Osteoblast (primary cell): ENCODE data around the gene MRPS24. TPM values are rescaled to one million over a fixed set of nuclear protein-coding genes. Genes with fewer than 3 reads are reported as not detected.

Experiments
- DNase-seq: peaks from one replicate; pipeline ENCODE4 v3.0.0; 2011; ENCODE audit warnings: low spot score, mixed read lengths; ENCODE audit not compliant: insufficient read length; ENCODE audit errors: missing footprints
- H2AFZ ChIP-seq: 2 replicates; pipeline ENCODE4 v1.6.0; 2011; ENCODE audit warnings: mild to moderate bottlenecking, low read length
- H3K27ac ChIP-seq: 2 replicates; pipeline ENCODE4 v1.5.1; 2011; ENCODE audit warnings: mild to moderate bottlenecking, low read depth, low read length, moderate library complexity
- H3K27me3 ChIP-seq: 2 replicates; pipeline ENCODE4 v1.6.0; 2012; ENCODE audit warnings: mild to moderate bottlenecking, control low read depth, inconsistent platforms, low read length, moderate library complexity; ENCODE audit not compliant: insufficient read depth
- H3K36me3 ChIP-seq: 2 replicates; pipeline ENCODE4 v1.5.1; 2011; ENCODE audit warnings: mild to moderate bottlenecking, low read length, control low read depth, moderate library complexity; ENCODE audit not compliant: insufficient read depth
- H3K4me1 ChIP-seq: 2 replicates; pipeline ENCODE4 v1.5.1; 2011; ENCODE audit warnings: mild to moderate bottlenecking, low read length, control low read depth, moderate library complexity; ENCODE audit not compliant: insufficient read depth
- H3K4me2 ChIP-seq: 2 replicates; pipeline ENCODE4 v1.6.0; 2011; ENCODE audit warnings: mild to moderate bottlenecking, low read length; ENCODE audit not compliant: insufficient read depth
- H3K4me3 ChIP-seq: fragments of 200-600 bp; sonication (generic); 3 replicates; pipeline ENCODE4 v1.5.1; 2012; ENCODE audit warnings: mild to moderate bottlenecking, low read length, inconsistent platforms; ENCODE audit not compliant: insufficient read depth
- H3K79me2 ChIP-seq: 2 replicates; pipeline ENCODE4 v1.6.0; 2012; ENCODE audit warnings: mild to moderate bottlenecking, low read length, control low read depth, inconsistent platforms; ENCODE audit not compliant: insufficient read depth
- H3K9me3 ChIP-seq: 2 replicates; pipeline ENCODE4 v1.5.1; 2011; ENCODE audit warnings: low read depth, low read length, control low read depth
- H4K20me1 ChIP-seq: 2 replicates; pipeline ENCODE4 v1.6.0; 2012; ENCODE audit warnings: mild to moderate bottlenecking, low read length, control low read depth; ENCODE audit not compliant: insufficient read depth
- CTCF ChIP-seq: IDR thresholded peaks from 2 replicates; pipeline ENCODE4 v1.5.1; 2011; ENCODE audit warnings: mild to moderate bottlenecking, low read depth, low read length, moderate library complexity; ENCODE audit errors: extremely low read depth
- total RNA-seq: library from RNA; depleted of rRNA; stranded (reverse); fragments of >200 nt; gene quantifications from 2 replicates; pipeline ENCODE4 v1.2.3, GENCODE V29; 2012

The MRPS24 gene
- total RNA-seq, 1 donor = 93.7 TPM

GRCh38 chr7:43895847-43896415 lies 26.6 kb upstream of the MRPS24 start:
- Histone ChIP-seq H3K36me3 (peaks cover 4% of the 10 kb centered on the region), H4K20me1 (peaks cover 48% of the 10 kb centered on the region), H3K4me3 (no peak overlapping the region)

GRCh38 chr7:43891069-43891955 lies 22.0 kb upstream of the MRPS24 start:
- H4K20me1 ChIP-seq = peaks cover 51% of the 10 kb centered on the region
- H3K79me2 ChIP-seq = peaks cover 91% of the 10 kb centered on the region

More at GRCh38 chr7:43895847-43896415, 26.6 kb upstream of the MRPS24 start:
- H3K9me3 ChIP-seq = no peaks in the 10 kb centered on the region
- H3K27me3 ChIP-seq = no peaks in the 10 kb centered on the region
- no peak for TF ChIP-seq CTCF
- no peak overlapping the region for H3K27ac ChIP-seq
- H3K79me2 ChIP-seq = peaks cover 96% of the 10 kb centered on the region
- no peaks in the 10 kb centered on the region for H3K4me1 ChIP-seq
- H3K4me2 ChIP-seq = no peak overlapping the region
- H2AFZ ChIP-seq = no peak overlapping the region
- no peak for DNase-seq

GRCh38 chr7:43890468-43890867 lies 21.2 kb upstream of the MRPS24 start:
- peaks cover 89% of the 10 kb centered on the region for H3K79me2 ChIP-seq
- TF ChIP-seq CTCF = no peak
- H3K27me3 ChIP-seq = no peaks in the 10 kb centered on the region
- H3K9me3 ChIP-seq = no peaks in the 10 kb centered on the region
- peaks cover 17% of the 10 kb centered on the region for H3K36me3 ChIP-seq
- no peak for DNase-seq
- H2AFZ ChIP-seq = no peak overlapping the region
- H3K4me3 ChIP-seq = no peak overlapping the region
- no peak overlapping the region for H3K27ac ChIP-seq
- H3K4me2 ChIP-seq = no peak overlapping the region
- H4K20me1 ChIP-seq = peaks cover 45% of the 10 kb centered on the region
- H3K4me1 ChIP-seq = peaks cover 11% of the 10 kb centered on the region

More at GRCh38 chr7:43891069-43891955, 22.0 kb upstream of the MRPS24 start:
- H3K9me3 ChIP-seq = no peaks in the 10 kb centered on the region
- DNase-seq = no peak
- no peaks in the 10 kb centered on the region for H3K27me3 ChIP-seq
- H3K4me1 ChIP-seq = peaks cover 11% of the 10 kb centered on the region
- H3K4me2 ChIP-seq = no peak overlapping the region
- TF ChIP-seq CTCF = no peak
- H3K27ac ChIP-seq = no peak overlapping the region
- H3K36me3 ChIP-seq = peaks cover 9% of the 10 kb centered on the region
- no peak overlapping the region for H3K4me3 ChIP-seq
- no peak overlapping the region for H2AFZ ChIP-seq
